ENCODE measurements around the gene IFIH1. TPM values are rescaled to one million over a fixed set of nuclear protein-coding genes. Genes with fewer than 3 reads are reported as not detected.

Gene IFIH1
- total RNA-seq, 1 donor from 2014 or later = 10.4 TPM

Other genes with a start within 250 kb of the IFIH1 start
- gene DPP4, start 244.5 kb downstream of the IFIH1 start, total RNA-seq (ENCODE audit: low replicate concordance) = 55.9 and 89.4 TPM in 2 replicates
- 4,376 and 4,649 TPM in 2 replicates for gene GCG, start 166.4 kb downstream of the IFIH1 start, total RNA-seq (ENCODE audit: low replicate concordance)
- 0.71 and 27.3 TPM in 2 replicates for gene FAP, start 75.2 kb downstream of the IFIH1 start, total RNA-seq (ENCODE audit: low replicate concordance)
- 21.1 and 30.4 TPM in 2 replicates for gene GCA, start 25.4 kb upstream of the IFIH1 start, total RNA-seq (ENCODE audit: low replicate concordance)

All from type B pancreatic cell (in vitro differentiated cells).